Astrocyte of the spinal cord (primary cell): Measurements from ENCODE around the gene LAMP1.

Experiments used
- DNase-seq: peaks from one replicate; pipeline ENCODE4 v3.0.0; 2011; ENCODE audit warnings: low read depth, low spot score
- H3K4me3 ChIP-seq: 2 replicates; pipeline ENCODE4 v1.5.1; 2011; ENCODE audit warnings: low read depth, mild to moderate bottlenecking, low read length, moderate library complexity
- CTCF ChIP-seq: IDR thresholded peaks from 2 replicates; pipeline ENCODE4 v1.5.1; 2012; ENCODE audit warnings: low read depth, mild to moderate bottlenecking, low read length, inconsistent platforms
- in situ Hi-C: cut with HindIII; loops from 2 replicates; pipeline ENCODE4 v1.10.0; 2017; ENCODE audit warnings: low sequenced_read_pairs

The LAMP1 gene

GRCh38 chr13:113350938-113351335 is 53.9 kb downstream of the LAMP1 start:
- H3K4me3 ChIP-seq: no peak overlapping the region
- TF ChIP-seq CTCF: no peak
- no peak for DNase-seq
- in situ Hi-C loops: no loop called here

- in situ Hi-C loops: no loop called here
- TF ChIP-seq CTCF: no peak
- H3K4me3 ChIP-seq: no peak overlapping the region
- DNase-seq: no peak
Measured at GRCh38 chr13:113351514-113352026, 54.5 kb downstream of the LAMP1 start.

- no peak for TF ChIP-seq CTCF
- in situ Hi-C loops: no loop called here
- DNase-seq: no peak
Measured at GRCh38 chr13:113353254-113353653, 56.2 kb downstream of the LAMP1 start.

GRCh38 chr13:113354831-113355610 is 58.0 kb downstream of the LAMP1 start:
- no peak for DNase-seq
- in situ Hi-C loops: no loop called here
- TF ChIP-seq CTCF: no peak
- no peak overlapping the region for H3K4me3 ChIP-seq

More at GRCh38 chr13:113353254-113353653, 56.2 kb downstream of the LAMP1 start:
- H3K4me3 ChIP-seq: no peak overlapping the region

GRCh38 chr13:113355621-113356020 is 58.6 kb downstream of the LAMP1 start:
- H3K4me3 ChIP-seq: no peak overlapping the region
- in situ Hi-C loops: no loop called here
- DNase-seq: no peak
- TF ChIP-seq CTCF: no peak

GRCh38 chr13:113356596-113356995 is 59.6 kb downstream of the LAMP1 start:
- H3K4me3 ChIP-seq: no peak overlapping the region
- no peak for DNase-seq
- in situ Hi-C loops: no loop called here
- no peak for TF ChIP-seq CTCF
